OCI-LY1 (cell line): ENCODE measurements around the gene TOX2.

Source experiments
- H2AFZ ChIP-seq: fragments of 200-600 bp; sonication (generic), shearing (Covaris generic); 2 replicates; pipeline ENCODE4 v1.6.0; 2014; ENCODE audit warnings: antibody characterized with exemption, mild to moderate bottlenecking, low read length
- H3F3A ChIP-seq: fragments of 200-600 bp; sonication (generic), shearing (Covaris generic); 2 replicates; pipeline ENCODE4 v1.6.0; 2014; ENCODE audit warnings: mild to moderate bottlenecking, antibody characterized with exemption, low read length, moderate library complexity; ENCODE audit not compliant: insufficient read depth
- H3K27ac ChIP-seq: fragments of 200-600 bp; sonication (generic); 2 replicates; pipeline ENCODE4 v1.5.1; 2014; ENCODE audit warnings: low read length, mixed run types, mild to moderate bottlenecking, low read depth; ENCODE audit not compliant: poor library complexity, severe bottlenecking
- H3K27me3 ChIP-seq: fragments of 200-600 bp; sonication (generic); 2 replicates; pipeline ENCODE4 v1.6.0; 2014; ENCODE audit warnings: antibody characterized with exemption, mild to moderate bottlenecking, low read length, moderate library complexity; ENCODE audit not compliant: insufficient read depth
- H3K36me3 ChIP-seq: fragments of 200-600 bp; sonication (generic); 2 replicates; pipeline ENCODE4 v1.6.1; 2014; ENCODE audit warnings: mild to moderate bottlenecking, antibody characterized with exemption, low read length, moderate library complexity, mixed read lengths; ENCODE audit not compliant: insufficient read depth
- H3K4me1 ChIP-seq: fragments of 200-600 bp; sonication (generic); 2 replicates; pipeline ENCODE4 v1.5.1; 2014; ENCODE audit warnings: mild to moderate bottlenecking, low read length, moderate library complexity; ENCODE audit not compliant: insufficient read depth, severe bottlenecking
- H3K4me2 ChIP-seq: fragments of 200-600 bp; sonication (generic), shearing (Covaris generic); 2 replicates; pipeline ENCODE4 v1.6.1; 2014; ENCODE audit warnings: low read length
- H3K4me3 ChIP-seq: fragments of 200-600 bp; sonication (generic); 2 replicates; pipeline ENCODE4 v1.5.1; 2014; ENCODE audit warnings: low read length, low read depth, mild to moderate bottlenecking, mixed read lengths; ENCODE audit not compliant: poor library complexity, severe bottlenecking
- H3K79me2 ChIP-seq: fragments of 200-600 bp; shearing (Covaris generic); 2 replicates; pipeline ENCODE4 v1.6.1; 2016; ENCODE audit warnings: mixed run types, low read length, mixed read lengths; ENCODE audit not compliant: insufficient read depth
- H3K9ac ChIP-seq: fragments of 200-600 bp; sonication (generic), shearing (Covaris generic); 2 replicates; pipeline ENCODE4 v1.6.1; 2014; ENCODE audit warnings: mild to moderate bottlenecking, low read length, mixed read lengths
- H3K9me2 ChIP-seq: fragments of 200-600 bp; sonication (generic), shearing (Covaris generic); 2 replicates; pipeline ENCODE4 v1.6.1; 2014; ENCODE audit warnings: low read depth, mild to moderate bottlenecking, low read length, mixed read lengths
- H3K9me3 ChIP-seq: fragments of 200-600 bp; shearing (Covaris generic); 2 replicates; pipeline ENCODE4 v1.6.1; 2014; ENCODE audit warnings: low read length, mixed read lengths
- H4K20me1 ChIP-seq: fragments of 200-600 bp; sonication (generic), shearing (Covaris generic); 2 replicates; pipeline ENCODE4 v1.6.0; 2016; ENCODE audit warnings: mild to moderate bottlenecking, low read length; ENCODE audit not compliant: insufficient read depth
- EZH2 ChIP-seq: fragments of 200-600 bp; sonication (generic), shearing (Covaris generic); IDR thresholded peaks from 2 replicates; pipeline ENCODE4 v1.8.0; 2017; ENCODE audit warnings: borderline replicate concordance, mixed run types, mild to moderate bottlenecking, antibody characterized with exemption, low read length, moderate library complexity, mixed read lengths
- TF ChIP-seq, protein P1 (sequence below): fragments of 200-600 bp; sonication (generic), shearing (Covaris generic); IDR thresholded peaks from 2 replicates; pipeline ENCODE4 v1.5.1; 2017; ENCODE audit warnings: mild to moderate bottlenecking, antibody characterized with exemption, low read length, moderate library complexity, mixed read lengths

The TOX2 gene

DNA sequence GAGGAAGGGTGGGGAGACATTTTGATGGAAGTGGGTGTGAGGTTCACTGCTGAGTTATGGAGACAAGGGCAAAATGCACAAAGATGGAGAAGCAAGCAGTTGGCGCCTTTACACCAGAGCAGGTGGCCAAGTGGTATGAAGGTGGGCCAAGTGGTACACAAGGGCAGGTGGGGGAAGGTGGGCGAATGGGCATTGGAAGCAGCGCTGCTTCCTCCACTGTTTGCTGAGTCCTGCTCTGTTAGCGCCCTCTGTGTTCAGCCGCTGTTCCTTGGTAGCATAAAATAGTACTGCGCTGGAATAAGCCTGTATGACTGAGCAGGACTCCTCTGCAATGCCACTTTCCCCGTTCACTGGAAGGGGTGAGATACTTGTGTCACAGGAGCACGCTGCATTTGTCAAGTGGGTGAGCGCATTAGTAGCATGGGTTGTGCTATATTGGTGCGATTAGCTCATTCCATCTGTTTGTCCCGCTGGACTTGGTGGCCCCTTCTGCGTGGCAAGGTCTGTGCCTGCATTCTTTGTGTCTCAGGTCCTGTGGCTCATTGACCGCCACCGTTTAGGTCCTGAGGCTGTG, 116.4 kb downstream of the TOX2 start:
- no peaks in the 10 kb centered on the region for H3K36me3 ChIP-seq
- no peaks in the 10 kb centered on the region for H3K4me1 ChIP-seq
- no peak overlapping the region for H3K4me2 ChIP-seq
- no peaks in the 10 kb centered on the region for H3F3A ChIP-seq
- TF ChIP-seq, protein P1, sequence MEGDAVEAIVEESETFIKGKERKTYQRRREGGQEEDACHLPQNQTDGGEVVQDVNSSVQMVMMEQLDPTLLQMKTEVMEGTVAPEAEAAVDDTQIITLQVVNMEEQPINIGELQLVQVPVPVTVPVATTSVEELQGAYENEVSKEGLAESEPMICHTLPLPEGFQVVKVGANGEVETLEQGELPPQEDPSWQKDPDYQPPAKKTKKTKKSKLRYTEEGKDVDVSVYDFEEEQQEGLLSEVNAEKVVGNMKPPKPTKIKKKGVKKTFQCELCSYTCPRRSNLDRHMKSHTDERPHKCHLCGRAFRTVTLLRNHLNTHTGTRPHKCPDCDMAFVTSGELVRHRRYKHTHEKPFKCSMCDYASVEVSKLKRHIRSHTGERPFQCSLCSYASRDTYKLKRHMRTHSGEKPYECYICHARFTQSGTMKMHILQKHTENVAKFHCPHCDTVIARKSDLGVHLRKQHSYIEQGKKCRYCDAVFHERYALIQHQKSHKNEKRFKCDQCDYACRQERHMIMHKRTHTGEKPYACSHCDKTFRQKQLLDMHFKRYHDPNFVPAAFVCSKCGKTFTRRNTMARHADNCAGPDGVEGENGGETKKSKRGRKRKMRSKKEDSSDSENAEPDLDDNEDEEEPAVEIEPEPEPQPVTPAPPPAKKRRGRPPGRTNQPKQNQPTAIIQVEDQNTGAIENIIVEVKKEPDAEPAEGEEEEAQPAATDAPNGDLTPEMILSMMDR = no peak
- TF ChIP-seq EZH2 = no peak
- no peaks in the 10 kb centered on the region for H3K9me2 ChIP-seq
- H2AFZ ChIP-seq = no peak overlapping the region
- H4K20me1 ChIP-seq = no peaks in the 10 kb centered on the region
- H3K4me3 ChIP-seq = no peak overlapping the region
- no peak overlapping the region for H3K27ac ChIP-seq
- H3K27me3 ChIP-seq = peaks cover 7% of the 10 kb centered on the region; the same call in 1 of the 2 replicates
- no peaks in the 10 kb centered on the region for H3K9me3 ChIP-seq
- no peak overlapping the region for H3K9ac ChIP-seq
- H3K79me2 ChIP-seq = no peaks in the 10 kb centered on the region

DNA sequence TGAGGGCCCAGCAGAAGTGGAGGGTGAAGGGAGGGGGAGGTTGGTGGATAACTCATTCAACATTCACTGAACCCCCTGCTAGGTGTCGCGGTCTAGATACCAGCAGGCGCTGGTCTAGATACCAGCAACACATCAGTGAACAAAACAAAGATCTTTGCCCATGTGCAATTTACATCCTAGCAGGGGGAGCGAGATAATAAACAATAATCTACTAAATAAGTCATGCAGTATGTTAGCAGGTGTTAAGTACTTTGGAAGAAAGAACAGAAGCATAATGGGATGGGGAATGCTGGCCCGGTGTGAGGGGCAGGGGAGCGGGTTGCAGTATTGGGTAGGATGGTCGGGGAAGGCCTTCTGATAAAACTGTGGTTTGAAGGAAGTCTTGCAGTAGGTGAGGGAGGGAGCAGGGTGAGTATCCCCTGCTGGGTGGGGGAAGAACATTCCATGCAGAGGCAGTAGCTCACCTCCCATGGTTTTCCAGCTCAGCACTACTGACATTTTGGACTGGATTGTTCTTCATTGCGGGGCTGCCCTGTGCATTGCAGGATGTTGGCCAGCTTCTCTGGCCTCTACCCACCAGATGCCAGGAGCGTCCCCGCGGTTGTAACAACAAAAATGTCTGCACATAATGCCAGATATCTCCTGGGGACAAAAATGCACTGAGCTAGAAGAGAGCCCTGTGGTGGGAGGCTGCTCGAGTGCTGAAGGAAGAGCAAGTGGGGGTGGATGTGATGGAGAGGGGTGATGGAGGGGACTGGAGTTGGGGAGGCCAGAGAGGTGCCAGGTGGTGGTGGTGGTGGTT, 117.3 kb downstream of the TOX2 start:
- Histone ChIP-seq H3K36me3 (no peaks in the 10 kb centered on the region), H3K9ac (no peak overlapping the region), H3F3A (no peaks in the 10 kb centered on the region), H3K27ac (no peak overlapping the region), H3K79me2 (no peaks in the 10 kb centered on the region), H2AFZ (no peak overlapping the region), H3K4me2 (no peak overlapping the region), H3K4me1 (no peaks in the 10 kb centered on the region), H3K9me2 (no peaks in the 10 kb centered on the region), H3K4me3 (no peak overlapping the region), H4K20me1 (no peaks in the 10 kb centered on the region), H3K27me3 (peaks cover 7% of the 10 kb centered on the region; the same call in 1 of the 2 replicates), H3K9me3 (no peaks in the 10 kb centered on the region)
- TF ChIP-seq EZH2 = no peak
- TF ChIP-seq, protein P1 = no peak

DNA sequence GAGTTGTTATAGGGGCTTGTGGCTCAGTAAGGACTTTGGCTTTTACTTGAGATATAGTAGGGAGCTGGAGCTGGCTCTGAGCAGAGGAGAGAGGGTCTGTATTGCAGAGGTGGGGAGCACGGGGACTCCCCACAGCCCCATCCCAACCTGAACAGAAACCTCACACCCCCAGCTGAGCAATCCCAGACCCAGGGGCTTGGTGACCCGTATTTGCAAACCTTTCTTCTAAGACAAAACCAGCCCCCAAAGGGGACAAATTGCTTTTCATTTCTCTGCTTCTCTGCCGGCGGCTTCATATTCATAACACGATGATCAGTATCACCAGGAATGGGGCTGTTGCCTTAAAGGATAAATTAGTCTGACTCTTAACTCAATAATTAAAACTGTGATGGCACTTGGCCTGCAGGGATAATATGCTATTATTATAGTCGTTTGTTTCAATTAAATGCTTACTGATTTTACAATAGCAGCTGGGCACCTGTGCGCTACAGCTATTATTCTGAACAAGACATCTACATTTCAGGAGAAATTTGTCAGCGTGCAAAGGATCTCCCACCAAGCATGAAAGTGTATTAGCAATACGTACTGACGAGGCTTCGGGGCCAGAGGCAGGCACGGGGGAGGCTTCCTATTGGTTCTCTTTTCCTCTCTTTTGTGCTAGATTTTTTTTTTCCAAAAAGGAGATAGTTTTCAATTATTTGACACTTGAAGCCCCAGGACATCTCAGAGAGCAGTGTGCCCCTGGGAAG, 118.1 kb downstream of the TOX2 start:
- no peaks in the 10 kb centered on the region for H3K4me1 ChIP-seq
- no peaks in the 10 kb centered on the region for H3K9me3 ChIP-seq
- no peaks in the 10 kb centered on the region for H4K20me1 ChIP-seq
- H3K4me2 ChIP-seq = no peak overlapping the region
- H3F3A ChIP-seq = no peaks in the 10 kb centered on the region
- no peak overlapping the region for H3K27ac ChIP-seq
- no peak for TF ChIP-seq EZH2
- TF ChIP-seq, protein P1 = no peak
- H3K79me2 ChIP-seq = no peaks in the 10 kb centered on the region
- no peak overlapping the region for H3K4me3 ChIP-seq
- peaks cover 7% of the 10 kb centered on the region; the same call in 1 of the 2 replicates for H3K27me3 ChIP-seq
- H3K9me2 ChIP-seq = no peaks in the 10 kb centered on the region
- H2AFZ ChIP-seq = no peak overlapping the region
- no peak overlapping the region for H3K9ac ChIP-seq
- no peaks in the 10 kb centered on the region for H3K36me3 ChIP-seq
